GM18502 (cell line): Measurements from ENCODE around the gene PYDC1.
"Not testable (repeated sequence)": the region's sequence is repeated elsewhere in the genome, so short reads cannot be mapped to it uniquely, and the experiment has no call there.

Source experiments
- ATAC-seq: cut with Tn5 transposase; IDR thresholded peaks from one replicate; pipeline ENCODE4 v1.9.1; 2021; ENCODE audit warnings: mild to moderate bottlenecking; ENCODE audit not compliant: unreplicated experiment, poor library complexity

Gene PYDC1

DNA sequence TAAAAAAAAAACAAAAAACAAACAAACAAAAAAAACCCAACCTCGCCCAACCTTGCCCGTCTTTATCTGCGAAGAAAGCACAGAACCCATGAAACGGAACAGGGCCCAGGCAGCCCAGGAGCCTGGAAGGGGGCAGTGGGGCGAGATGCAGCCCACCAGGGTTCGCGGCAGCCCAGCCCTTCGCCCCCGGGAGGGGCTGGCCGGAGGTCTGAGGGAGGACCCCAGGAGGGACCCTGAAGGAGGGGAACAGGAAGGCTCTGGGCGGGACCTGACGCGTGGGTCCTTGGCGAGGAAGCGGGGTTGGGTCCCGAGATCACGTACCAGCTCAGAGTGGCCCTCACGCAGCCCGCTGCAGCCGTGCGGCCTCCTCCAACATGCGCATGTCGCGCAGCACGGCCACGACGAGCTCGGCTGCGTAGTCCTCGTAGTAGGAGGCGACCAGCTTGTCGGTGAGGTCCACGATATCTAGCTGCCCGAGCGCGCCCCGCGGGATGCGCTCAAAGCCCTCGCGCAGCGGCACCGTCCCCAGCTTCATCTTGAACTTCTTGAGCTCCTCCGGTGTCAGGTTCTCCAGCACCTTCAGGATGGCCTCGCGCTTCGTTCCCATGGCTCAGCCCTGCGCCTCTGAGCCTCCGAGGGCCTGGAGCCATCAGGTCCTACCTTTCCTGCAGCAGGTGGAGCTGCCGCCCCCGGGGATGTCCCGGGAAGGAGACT is at the start of gene PYDC1:
PYDC1 (minus strand) TSS at position 714 of the 714 bp plus-strand sequence; CDS start at position 607, 107 bp downstream.
- no peak for ATAC-seq

DNA sequence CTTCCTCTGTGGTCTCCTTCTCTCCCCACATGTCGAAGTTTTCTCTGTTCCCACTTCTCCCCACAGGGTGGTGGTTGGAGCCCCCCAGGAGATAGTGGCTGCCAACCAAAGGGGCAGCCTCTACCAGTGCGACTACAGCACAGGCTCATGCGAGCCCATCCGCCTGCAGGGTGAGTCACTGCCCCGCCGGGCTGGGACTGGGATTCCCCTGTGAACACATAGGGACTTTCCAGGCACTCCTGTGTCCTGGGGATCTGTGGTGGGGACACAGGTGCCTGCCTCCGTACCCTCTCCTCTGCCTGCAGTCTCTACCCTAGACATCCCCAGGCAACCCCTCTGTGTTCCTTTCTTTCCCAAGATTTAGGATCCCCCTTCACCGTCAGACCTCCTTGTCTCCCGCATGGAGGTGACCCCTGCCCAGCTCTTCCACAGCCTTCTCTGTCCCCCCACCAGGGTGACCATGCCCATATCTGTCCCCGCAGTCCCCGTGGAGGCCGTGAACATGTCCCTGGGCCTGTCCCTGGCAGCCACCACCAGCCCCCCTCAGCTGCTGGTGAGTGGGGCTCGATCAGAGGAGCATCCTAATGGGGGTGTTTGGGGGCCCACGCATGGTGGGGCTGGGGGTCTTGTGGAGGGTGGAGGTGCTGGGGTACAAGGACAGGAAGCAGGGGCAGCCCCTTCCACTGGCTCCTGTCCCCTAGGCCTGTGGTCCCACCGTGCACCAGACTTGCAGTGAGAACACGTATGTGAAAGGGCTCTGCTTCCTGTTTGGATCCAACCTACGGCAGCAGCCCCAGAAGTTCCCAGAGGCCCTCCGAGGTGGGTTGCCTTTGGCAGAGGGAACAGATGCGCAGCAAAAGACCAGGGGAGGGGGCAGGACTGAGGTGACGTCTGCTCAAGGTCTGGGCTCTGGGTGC is 48.7 kb upstream of the PYDC1 start:
- ATAC-seq: peak; percentile 94

DNA sequence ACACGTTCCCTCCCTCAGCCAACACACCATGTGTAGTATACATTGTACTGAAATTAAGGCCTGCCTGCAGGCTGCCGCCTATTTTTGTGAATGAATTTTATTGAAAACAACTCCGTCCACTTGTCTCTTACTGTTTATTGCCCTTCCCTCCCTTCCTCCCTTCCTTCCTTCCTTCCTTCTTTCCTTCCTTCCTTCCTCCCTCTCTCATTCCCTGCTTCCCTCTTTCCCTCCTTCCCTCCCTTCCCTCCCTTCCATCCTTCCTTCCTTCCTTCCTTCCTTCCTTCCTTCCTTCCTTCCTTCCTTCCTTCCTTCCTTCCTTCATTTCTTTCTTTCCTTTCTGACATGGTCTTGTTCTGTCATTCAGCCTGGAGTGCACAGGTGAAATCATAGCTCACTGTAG is 45.1 kb upstream of the PYDC1 start:
- ATAC-seq: no peak

DNA sequence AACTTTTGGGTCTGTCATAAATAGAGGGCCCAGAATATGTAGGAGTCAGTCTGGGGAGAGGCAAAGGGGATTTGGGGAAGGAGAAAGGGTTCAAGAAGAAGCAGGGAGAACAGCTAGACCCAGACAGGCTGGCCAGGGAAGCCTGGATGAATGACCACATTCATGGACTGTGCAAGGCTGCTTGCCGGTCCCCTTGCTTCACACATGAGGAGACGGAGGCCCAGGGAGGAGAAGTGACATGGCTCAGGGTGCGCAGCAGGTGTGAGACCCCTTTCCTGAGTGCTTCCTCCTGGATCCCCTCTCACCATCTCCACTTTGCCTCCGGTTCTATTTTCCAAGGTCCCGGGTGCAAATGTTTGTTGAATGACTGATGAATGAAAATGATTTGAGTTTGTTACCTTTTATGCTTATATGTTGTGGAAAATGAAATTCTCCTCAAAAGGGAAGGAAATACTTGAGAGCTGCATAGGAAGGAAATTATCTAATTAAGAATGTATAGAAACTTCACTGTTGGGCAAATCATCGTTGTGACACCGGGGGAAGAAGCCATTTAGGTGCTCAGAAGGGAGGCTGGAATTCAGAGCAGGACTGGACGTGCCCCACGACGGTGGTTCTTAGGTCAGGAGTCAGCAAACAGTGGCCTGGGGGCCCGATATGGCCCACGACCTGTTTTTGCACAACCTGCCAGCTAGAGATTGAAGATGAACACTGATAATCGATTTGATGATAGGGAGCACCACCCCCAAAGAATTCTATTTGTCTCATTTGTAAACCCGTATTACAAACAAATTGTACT is 43.4 kb upstream of the PYDC1 start:
- ATAC-seq: no peak

DNA sequence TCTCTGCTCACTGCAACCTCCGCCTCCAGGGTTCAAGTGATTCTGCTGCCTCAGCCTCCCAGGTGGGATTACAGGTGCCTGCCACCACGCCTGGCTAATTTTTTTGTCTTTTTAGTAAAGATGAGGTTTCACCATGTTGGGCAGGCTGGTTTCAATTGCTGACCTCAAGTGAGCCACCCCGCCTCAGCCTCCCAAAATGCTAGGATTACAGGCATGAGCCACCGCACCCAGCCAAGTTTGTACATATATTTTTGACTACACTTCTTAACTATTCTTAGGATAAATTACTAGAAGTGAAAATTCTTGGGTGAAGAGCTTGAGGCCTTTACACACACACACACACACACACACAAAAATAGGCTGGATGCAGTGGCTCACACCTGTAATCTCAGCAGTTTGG is 41.4 kb upstream of the PYDC1 start:
- no peak for ATAC-seq

DNA sequence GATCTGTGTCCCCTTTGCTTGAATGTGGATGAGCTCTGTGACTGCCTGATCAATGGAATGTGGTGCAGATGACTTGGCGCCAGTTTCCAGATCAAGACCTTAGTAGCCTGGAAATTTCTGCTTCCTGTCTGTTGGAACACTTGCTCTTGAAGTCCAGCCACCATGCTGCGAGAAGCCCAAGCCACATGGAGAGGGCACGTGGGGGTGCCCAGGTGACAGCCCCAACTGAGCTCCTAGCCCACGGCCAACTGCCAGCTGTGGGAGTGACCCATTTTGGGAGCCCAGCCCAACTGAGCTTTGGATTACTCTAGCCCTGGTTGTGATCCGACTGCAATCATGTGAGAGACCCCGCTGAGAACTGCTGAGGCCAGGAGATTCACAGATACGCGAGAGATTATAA is 39.5 kb upstream of the PYDC1 start:
- ATAC-seq: no peak

DNA sequence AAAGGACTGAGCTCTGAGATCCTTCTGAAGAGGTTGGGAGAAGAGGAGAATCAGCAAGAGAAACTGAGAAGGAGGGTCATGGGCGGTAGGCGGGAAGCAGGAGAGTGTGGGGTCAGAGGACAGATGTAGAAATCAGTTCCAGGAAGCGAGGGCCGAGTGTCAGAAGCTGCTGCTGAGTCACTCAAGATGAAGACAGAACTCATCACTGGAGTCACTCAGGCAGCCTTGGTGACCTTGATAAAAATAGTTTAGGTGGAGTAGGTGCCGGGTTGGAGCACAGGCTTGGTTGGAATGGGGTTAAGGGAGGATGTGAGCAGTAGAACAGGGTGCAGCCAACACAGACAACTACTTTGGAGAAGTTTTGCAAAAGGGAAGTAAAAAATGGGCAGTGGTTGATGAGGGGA is 36.7 kb upstream of the PYDC1 start:
- no peak for ATAC-seq

DNA sequence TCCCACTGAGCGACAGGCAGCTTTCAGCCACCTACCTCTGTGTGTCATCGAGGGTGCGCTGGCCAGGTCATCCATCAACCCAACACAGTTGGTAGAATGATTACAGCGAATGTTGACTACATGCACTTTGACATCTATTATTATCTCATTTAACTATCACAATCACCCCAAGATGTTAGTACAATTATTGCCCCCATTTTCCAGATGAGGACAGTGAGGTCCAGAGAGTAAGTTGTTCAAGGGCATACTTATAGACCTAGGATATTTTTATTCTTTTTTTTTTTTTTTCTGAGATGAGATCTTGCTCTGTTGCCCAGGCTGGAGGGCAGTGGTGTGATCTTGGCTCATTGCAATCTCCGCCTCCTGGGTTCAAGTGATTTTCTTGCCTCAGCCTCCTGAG is 34.5 kb upstream of the PYDC1 start:
- ATAC-seq: no peak

DNA sequence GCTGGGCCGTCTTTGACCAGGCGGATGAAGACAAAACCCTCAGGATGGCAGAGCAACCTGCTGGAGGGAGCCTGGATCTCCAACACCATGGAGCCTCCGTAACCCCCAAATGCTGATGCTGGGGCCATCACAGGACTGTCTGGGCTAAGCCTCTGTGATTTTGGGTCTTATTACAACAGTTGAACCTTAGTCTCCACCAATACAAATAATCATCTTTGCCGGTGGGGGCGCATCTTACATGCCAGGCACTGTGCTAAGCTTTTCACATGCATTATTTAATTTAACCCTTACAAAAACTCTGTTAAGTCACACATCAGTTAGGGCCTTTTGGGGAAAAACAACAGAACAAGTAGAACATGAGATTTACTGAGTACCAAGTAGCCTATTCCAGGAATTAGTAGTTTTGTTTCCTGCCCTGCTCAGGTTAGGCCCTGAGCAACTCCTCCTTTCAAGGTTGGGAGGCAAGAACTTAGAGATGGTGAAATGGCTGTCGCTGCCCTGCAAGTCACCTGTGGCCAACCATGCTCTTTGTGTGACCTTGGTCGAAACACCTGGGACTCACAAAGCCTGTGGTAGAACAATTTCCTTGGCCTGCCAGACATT is 33.9 kb upstream of the PYDC1 start:
- no peak for ATAC-seq

DNA sequence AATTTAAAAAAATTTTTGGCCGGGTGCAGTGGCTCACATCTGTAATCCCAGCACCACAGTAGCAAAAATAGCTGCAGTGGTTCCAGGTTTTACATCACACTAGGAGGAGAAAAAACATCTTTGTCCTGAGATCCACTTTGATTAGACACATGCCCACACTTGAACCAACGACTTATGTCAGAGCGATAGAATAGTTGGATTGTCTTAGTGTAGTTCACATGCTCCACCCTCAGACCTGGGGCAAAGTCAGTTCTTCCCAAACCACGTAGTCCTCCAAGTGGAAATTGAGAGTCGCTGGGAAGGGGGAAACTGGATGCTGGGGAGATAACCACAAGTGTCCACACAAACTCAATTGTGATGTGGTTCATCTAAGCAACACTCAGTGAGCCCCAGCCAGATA is 31.4 kb upstream of the PYDC1 start:
- no peak for ATAC-seq

DNA sequence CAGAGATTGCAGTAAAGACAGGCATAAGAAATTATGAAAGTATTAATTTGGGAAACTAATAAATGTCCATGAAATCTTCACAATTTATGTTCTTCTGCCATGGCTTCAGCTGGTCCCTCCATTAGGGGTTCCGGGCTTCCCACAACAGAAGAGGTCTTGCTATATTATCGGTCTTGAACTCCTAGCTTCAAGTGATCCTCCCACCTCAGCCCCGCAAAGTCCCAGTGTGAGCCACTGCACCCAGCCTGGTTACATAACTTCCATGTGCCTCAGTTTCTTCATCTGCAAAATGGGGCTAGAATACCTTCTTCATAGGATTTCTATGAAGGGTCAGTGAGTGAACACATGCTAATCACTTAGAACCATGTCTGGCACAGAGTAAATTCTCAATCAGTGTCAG is 29.4 kb upstream of the PYDC1 start:
- no peak for ATAC-seq

DNA sequence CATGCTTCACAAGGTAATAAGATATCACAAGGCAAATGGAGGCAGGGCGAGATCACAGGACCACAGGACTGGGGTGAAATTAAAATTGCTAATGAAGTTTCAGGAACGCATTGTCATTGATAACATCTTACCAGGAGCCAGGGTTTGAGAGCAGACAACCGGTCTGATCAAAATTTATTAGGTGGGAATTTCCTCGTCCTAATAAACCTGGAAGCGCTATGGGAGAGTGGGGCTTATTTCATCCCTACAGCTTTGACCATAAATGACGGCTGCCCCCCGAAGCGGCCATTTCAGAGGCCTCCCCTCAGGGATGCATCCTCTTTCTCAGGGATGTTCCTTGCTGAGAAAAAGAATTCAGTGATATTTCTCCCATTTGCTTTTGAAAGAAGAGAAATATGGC is 28.7 kb upstream of the PYDC1 start:
- not testable (repeated sequence) for ATAC-seq

DNA sequence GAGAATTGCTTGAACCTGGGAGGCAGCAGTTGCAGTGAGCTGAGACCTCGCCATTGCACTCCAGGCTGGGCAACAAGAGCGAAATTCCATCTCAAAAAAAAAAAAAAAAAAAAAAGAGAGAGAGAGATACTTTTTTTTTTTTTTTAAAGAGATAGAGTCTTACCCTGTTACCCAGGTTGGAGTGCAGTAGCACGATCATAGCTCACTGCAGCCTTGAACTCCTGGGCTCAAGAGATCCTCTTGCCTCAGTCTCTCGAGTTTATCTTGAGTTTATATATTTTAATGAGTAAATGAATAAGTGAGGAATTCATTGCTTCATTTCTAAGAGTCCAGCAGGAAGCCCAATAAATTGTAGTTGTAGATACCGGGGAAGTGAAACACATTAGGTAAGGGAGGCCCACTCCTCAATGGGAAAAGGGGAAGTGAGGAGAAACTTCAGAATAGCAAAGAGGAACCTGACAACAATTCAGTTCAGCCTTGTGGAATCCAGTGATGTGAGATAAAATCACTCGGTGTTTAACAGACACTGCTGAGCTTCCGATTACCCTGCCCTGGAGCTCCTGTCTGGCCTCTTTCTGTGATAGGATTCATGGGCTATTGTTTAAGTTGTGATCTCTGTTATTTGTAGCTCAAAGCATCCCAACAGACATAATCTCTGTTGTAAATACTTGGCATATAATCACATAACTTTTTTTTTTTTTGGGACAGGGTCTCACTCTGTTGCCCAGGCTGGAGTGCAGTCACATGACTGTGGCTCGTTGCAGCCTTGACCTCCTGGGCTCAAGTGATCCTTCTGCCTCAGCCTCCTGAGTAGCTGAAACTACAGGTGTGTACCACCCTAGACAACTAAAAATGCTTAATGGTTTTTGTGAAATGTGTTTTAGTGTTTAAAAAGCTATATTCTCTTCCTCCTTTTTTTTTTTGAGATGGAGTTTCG is 27.1 kb upstream of the PYDC1 start:
- no peak for ATAC-seq

DNA sequence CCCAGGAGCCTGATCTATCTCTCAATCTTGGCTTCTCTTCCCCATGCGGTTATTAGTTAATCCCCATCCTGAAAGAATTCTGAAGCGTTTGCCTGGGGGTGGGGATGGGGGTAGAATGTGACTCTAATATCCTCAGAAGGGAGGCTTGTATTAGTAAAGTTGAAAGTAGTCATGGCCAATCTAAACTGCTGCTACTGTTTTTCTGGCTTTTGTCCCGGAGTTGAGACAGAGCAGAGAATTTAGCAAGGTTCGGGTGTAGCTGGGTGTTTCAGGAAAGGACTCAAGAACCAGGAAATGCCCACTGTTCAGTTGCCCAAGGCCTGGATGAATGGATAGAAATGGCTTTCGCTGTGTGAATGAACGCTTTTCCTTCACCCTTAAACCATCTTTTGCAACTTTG is 25.3 kb upstream of the PYDC1 start:
- ATAC-seq: no peak

DNA sequence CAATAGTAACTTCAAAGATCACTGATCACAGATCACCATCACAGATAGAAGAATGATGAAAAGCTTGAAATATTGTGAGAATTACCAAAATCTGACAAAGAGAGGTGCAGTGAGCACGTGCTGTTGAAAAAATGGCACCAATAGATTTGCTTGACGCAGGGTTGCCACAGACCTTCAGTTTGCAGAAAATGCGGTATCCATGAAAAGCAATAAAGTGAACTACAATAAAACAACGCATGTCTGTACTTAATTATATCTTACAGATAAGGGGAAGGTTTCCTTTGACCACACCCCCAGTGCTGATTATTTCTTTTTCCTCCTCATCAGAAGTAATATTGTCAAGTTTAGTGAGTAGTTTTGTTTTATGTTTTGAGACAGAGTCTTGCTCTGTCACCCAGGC is 21.1 kb upstream of the PYDC1 start:
- no peak for ATAC-seq

DNA sequence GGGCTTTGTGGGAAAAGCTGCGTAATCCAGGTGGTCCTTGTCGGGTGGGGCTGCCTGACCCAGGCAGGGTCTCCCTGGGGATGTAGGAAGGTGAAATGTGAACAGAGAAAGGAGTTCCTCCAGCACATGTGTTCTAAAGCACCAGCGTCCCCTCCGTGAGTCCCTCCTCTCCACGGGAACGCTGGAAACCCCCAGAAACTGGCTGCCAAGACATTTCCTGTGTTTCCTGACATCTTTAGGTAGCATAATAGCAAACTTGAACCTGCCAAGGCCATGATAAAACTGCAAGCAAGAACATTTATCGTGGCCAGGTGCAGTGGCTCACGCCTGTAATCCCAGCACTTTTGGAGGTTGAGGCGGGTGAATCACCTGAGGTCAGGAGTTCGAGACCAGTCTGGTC is 12.6 kb upstream of the PYDC1 start:
- ATAC-seq: no peak

DNA sequence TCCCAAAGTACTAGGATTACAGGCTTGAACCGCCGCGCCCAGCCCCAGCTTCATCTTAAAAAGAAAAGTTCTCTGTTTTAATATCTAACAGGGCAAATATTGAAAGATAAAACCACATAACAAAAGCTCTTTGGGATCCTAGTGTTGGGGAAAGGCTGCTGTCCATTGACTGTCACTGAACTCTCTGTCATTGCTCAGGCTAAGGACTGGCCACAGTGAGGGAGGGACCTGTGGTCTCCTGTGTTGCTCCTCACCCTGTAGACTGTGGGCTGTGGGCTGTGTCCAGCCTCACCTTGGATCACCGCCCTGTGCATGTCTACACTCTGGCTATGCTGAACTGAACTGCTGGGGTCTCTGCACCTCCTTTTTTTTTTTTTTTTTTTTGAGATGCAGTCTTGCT is 11.3 kb upstream of the PYDC1 start:
- no peak for ATAC-seq

DNA sequence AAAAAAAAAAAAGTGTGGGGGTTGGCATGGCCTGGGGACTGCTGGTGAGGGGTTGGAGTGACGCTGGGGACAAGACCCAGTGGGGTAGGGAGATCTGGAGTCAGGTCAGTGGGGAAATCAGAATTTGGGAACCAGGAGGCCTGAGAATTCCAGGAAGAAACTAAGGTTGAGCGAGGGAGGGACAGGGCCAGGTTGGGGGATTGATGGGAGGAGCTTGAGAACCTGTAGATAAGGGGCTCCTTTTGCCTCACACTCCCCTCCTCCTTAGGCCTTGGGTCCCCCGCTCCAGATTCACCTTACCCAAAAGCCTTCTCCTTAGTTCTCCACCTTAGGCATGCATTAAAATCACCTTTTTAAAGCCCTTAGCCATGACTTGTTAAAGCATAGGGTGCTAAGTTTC is 8.3 kb upstream of the PYDC1 start:
- ATAC-seq: no peak
